IPS-11a (cell line): ENCODE results near the gene SCYL1.

ENCODE experiments used
- H3K4me3 ChIP-seq: one replicate; pipeline ENCODE4 v1.5.1; 2013; ENCODE audit warnings: low read depth, low read length, control low read depth

The SCYL1 gene

GRCh38 chr11:65492637-65493366, 32.1 kb upstream of the SCYL1 start:
- H3K4me3 ChIP-seq, result no peak overlapping the region

- no peak overlapping the region for H3K4me3 ChIP-seq
These were observed 31.3 kb upstream of the SCYL1 start for GRCh38 chr11:65493367-65494176.

GRCh38 chr11:65496304-65497140, 28.4 kb upstream of the SCYL1 start:
- no peak overlapping the region for H3K4me3 ChIP-seq

GRCh38 chr11:65497141-65498041, 27.5 kb upstream of the SCYL1 start:
- peak overlapping the region; percentile 99 for H3K4me3 ChIP-seq

GRCh38 chr11:65498042-65498726, 26.7 kb upstream of the SCYL1 start:
- peak overlapping the region; percentile 99 for H3K4me3 ChIP-seq

GRCh38 chr11:65498727-65498976, 26.2 kb upstream of the SCYL1 start:
- H3K4me3 ChIP-seq, result peak overlapping the region; percentile 99

- H3K4me3 ChIP-seq, result peak within 1 kb of the TSS; percentile 99
These were observed 25.7 kb upstream of the SCYL1 start, which contains the start of gene MALAT1 for GRCh38 chr11:65498977-65499712. MALAT1 (plus strand) TSS chr11:65499045.

- peak overlapping the region; percentile 99 for H3K4me3 ChIP-seq
These were observed 25.0 kb upstream of the SCYL1 start for GRCh38 chr11:65499713-65500386.

- peak overlapping the region; percentile 99 for H3K4me3 ChIP-seq
These were observed 24.3 kb upstream of the SCYL1 start for GRCh38 chr11:65500387-65501185.

GRCh38 chr11:65501186-65501471, 23.8 kb upstream of the SCYL1 start:
- H3K4me3 ChIP-seq, result peak overlapping the region; percentile 99

- H3K4me3 ChIP-seq, result peak overlapping the region; percentile 99
These were observed 23.2 kb upstream of the SCYL1 start for GRCh38 chr11:65501472-65502273.

GRCh38 chr11:65502274-65502554, 22.7 kb upstream of the SCYL1 start:
- H3K4me3 ChIP-seq, result peak overlapping the region; percentile 99

GRCh38 chr11:65502555-65503367, 22.1 kb upstream of the SCYL1 start:
- peak overlapping the region; percentile 99 for H3K4me3 ChIP-seq

- peak overlapping the region; percentile 99 for H3K4me3 ChIP-seq
These were observed 21.4 kb upstream of the SCYL1 start for GRCh38 chr11:65503368-65503948.

GRCh38 chr11:65503949-65504673, 20.8 kb upstream of the SCYL1 start:
- H3K4me3 ChIP-seq, result peak overlapping the region; percentile 99
